OCI-LY1 (cell line): ENCODE data around the gene MMP2.

Source experiments
- EZH2 ChIP-seq: fragments of 200-600 bp; sonication (generic), shearing (Covaris generic); IDR thresholded peaks from 2 replicates; pipeline ENCODE4 v1.8.0; 2017; ENCODE audit warnings: borderline replicate concordance, mixed run types, mild to moderate bottlenecking, antibody characterized with exemption, low read length, moderate library complexity, mixed read lengths
- TF ChIP-seq, protein P1 (sequence below): fragments of 200-600 bp; sonication (generic), shearing (Covaris generic); IDR thresholded peaks from 2 replicates; pipeline ENCODE4 v1.5.1; 2017; ENCODE audit warnings: mild to moderate bottlenecking, antibody characterized with exemption, low read length, moderate library complexity, mixed read lengths

GRCh38 chr16:55555436-55555835, 76.4 kb downstream of the MMP2 start:
- TF ChIP-seq EZH2: no peak
- TF ChIP-seq, protein P1, sequence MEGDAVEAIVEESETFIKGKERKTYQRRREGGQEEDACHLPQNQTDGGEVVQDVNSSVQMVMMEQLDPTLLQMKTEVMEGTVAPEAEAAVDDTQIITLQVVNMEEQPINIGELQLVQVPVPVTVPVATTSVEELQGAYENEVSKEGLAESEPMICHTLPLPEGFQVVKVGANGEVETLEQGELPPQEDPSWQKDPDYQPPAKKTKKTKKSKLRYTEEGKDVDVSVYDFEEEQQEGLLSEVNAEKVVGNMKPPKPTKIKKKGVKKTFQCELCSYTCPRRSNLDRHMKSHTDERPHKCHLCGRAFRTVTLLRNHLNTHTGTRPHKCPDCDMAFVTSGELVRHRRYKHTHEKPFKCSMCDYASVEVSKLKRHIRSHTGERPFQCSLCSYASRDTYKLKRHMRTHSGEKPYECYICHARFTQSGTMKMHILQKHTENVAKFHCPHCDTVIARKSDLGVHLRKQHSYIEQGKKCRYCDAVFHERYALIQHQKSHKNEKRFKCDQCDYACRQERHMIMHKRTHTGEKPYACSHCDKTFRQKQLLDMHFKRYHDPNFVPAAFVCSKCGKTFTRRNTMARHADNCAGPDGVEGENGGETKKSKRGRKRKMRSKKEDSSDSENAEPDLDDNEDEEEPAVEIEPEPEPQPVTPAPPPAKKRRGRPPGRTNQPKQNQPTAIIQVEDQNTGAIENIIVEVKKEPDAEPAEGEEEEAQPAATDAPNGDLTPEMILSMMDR: no peak
